Measurements from ENCODE around the gene ZFAND5. TPM values are rescaled to one million over a fixed set of nuclear protein-coding genes. Genes with fewer than 3 reads are reported as not detected.

ZFAND5 gene
- polyA plus RNA-seq, 2 of the 4 experiments (the other 2 are of a cell fraction) = 135 to 234 TPM

- no peaks in the 10 kb centered on the region for H3K9me3 ChIP-seq
- POLR2A ChIA-PET = no interaction called here
- ATAC-seq (no peak), DNase-seq (ENCODE audit: low read depth in 1 of 2, low spot score in 1 of 2) (no peak), FAIRE-seq (no peak)
- TF ChIP-seq FOSB (CRISPR knock-in tag; IDR thresholded peaks at IDR 0.05) = no peak
- no peak for TF ChIP-seq MYC (IDR thresholded peaks at IDR 0.05; ENCODE audit: borderline replicate concordance, low read length)
- H3K4me2 ChIP-seq = no peak overlapping the region
- WGBS (ENCODE audit: missing lambda C conversion rate) = 90% methylated on average over 2 of the region's 2 CpGs
- CTCF ChIA-PET = interaction anchor here (1.1 to 1.4 kb wide), 2 partner anchors 30 to 42 kb away, joined by 3 to 4 read pairs; no protein-coding TSS in a partner anchor
- H3K4me3 ChIP-seq = no peak overlapping the region
- H3K27ac ChIP-seq = no peak overlapping the region
- H3K4me1 ChIP-seq = peaks cover 33% of the 10 kb centered on the region
These were observed 42.7 kb downstream of the ZFAND5 start for GRCh38 chr9:72322259-72322658.

GRCh38 chr9:72315510-72316311 is 49.3 kb downstream of the ZFAND5 start:
- H3K4me2 ChIP-seq = peak overlapping the region; percentile 81
- peaks cover 51% of the 10 kb centered on the region for H3K4me1 ChIP-seq
- TF ChIP-seq RCOR1 (IDR thresholded peaks at IDR 0.05; ENCODE audit: low read depth, low read length) (no peak), MYC (IDR thresholded peaks at IDR 0.05; ENCODE audit: borderline replicate concordance, low read length) (peak; percentile 52; the same call in 1 of the 2 replicates), TFCP2L1 (CRISPR knock-in tag; IDR thresholded peaks at IDR 0.05) (no peak), EP300 (IDR thresholded peaks at IDR 0.05) (peak; percentile 34 to 61; a peak in 3 of 5 replicates), ATOH8 (CRISPR knock-in tag; IDR thresholded peaks at IDR 0.05; ENCODE audit: low read depth) (no peak), GATA3 (IDR thresholded peaks at IDR 0.05; ENCODE audit: borderline replicate concordance) (peak; percentile 62; the same call in 1 of the 2 replicates), MAX (IDR thresholded peaks at IDR 0.05) (0 out of 2 replicates have a peak, but pooled peaks have one; percentile 50), KDM5A (IDR thresholded peaks at IDR 0.05) (no peak), HOXB5 (CRISPR knock-in tag; IDR thresholded peaks at IDR 0.05) (0 out of 2 replicates have a peak, but pooled peaks have one; percentile 4), BCL3 (IDR thresholded peaks at IDR 0.05) (peak; percentile 9; the same call in 1 of the 3 replicates), HOXB13 (CRISPR knock-in tag; IDR thresholded peaks at IDR 0.05; ENCODE audit: low read depth) (no peak), FOSB (CRISPR knock-in tag; IDR thresholded peaks at IDR 0.05) (no peak), ESRRA (IDR thresholded peaks at IDR 0.05; ENCODE audit: borderline replicate concordance, low read length) (no peak), JUN (IDR thresholded peaks at IDR 0.05) (peak in 1 of 2 experiments; percentile 60; a peak in 2 of 5 replicates)
- FAIRE-seq (peak; percentile 99), ATAC-seq (peak; percentile 87 to 91), DNase-seq (ENCODE audit: low read depth in 1 of 2, low spot score in 1 of 2) (peak; percentile 40 to 91)
- POLR2A ChIA-PET = interaction anchor here (0.7 to 3.1 kb wide), 11 partner anchors 9 to 49 kb away, joined by 3 to 48 read pairs (median 5); partner anchors contain the start of gene ZFAND5
- CTCF ChIA-PET = interaction anchor here (0.7 to 3.2 kb wide), 14 partner anchors 10 to 507 kb away, joined by 3 to 17 read pairs (median 4); no protein-coding TSS in a partner anchor
- H3K9me3 ChIP-seq = no peaks in the 10 kb centered on the region
- H3K4me3 ChIP-seq = peak overlapping the region; percentile 22; the same call in 2 of the 3 replicates
- H3K27ac ChIP-seq = peak overlapping the region; percentile 87 to 90
- under 1% methylated on average over 10 of the region's 10 CpGs for WGBS (ENCODE audit: missing lambda C conversion rate)

GRCh38 chr9:72315089-72315509 is 49.9 kb downstream of the ZFAND5 start:
- 0% methylated on average over 4 of the region's 5 CpGs for WGBS (ENCODE audit: missing lambda C conversion rate)
- 0 out of 2 replicates have a peak, but pooled peaks have one; percentile 27 for TF ChIP-seq JUNB (IDR thresholded peaks at IDR 0.05)
- TF ChIP-seq HDAC2 (IDR thresholded peaks at IDR 0.05) = no peak
- TF ChIP-seq MAFK (IDR thresholded peaks at IDR 0.05; ENCODE audit: partially characterized antibody) = no peak
- no peak for TF ChIP-seq BHLHE40 (IDR thresholded peaks at IDR 0.05; ENCODE audit: low read depth, low read length)
- peak; percentile 18 to 25; a peak in 2 of 5 replicates for TF ChIP-seq RAD21 (conservative IDR thresholded peaks at IDR 0.05 in 1 of 2, IDR thresholded peaks at IDR 0.05 in 1 of 2)
- TF ChIP-seq NFE2L2 (conservative IDR thresholded peaks at IDR 0.05; ENCODE audit: low read length) = no peak
- no peak for TF ChIP-seq ZNF302 (CRISPR knock-in tag; IDR thresholded peaks at IDR 0.05)
- no peak for TF ChIP-seq ELK1 (IDR thresholded peaks at IDR 0.05; ENCODE audit: low read depth, low read length)
- peak; percentile 69; the same call in 1 of the 2 replicates for TF ChIP-seq HOXB13 (CRISPR knock-in tag; IDR thresholded peaks at IDR 0.05; ENCODE audit: low read depth)
- TF ChIP-seq HOXB5 (CRISPR knock-in tag; IDR thresholded peaks at IDR 0.05) = 0 out of 2 replicates have a peak, but pooled peaks have one; percentile 39
- TF ChIP-seq JUN (IDR thresholded peaks at IDR 0.05) = peak in 1 of 2 experiments; percentile 14; a peak in 1 of 5 replicates
- peak; percentile 12; the same call in 1 of the 2 replicates for TF ChIP-seq FOSL2 (IDR thresholded peaks at IDR 0.05)
- peak; percentile 71 for TF ChIP-seq FOSL2 (CRISPR knock-in tag; IDR thresholded peaks at IDR 0.05)
- TF ChIP-seq HMGXB4 (CRISPR knock-in tag; IDR thresholded peaks at IDR 0.05; ENCODE audit: borderline replicate concordance) = no peak
- peak; percentile 24; the same call in 1 of the 3 replicates for TF ChIP-seq SMC3 (IDR thresholded peaks at IDR 0.05)

More at GRCh38 chr9:72315089-72315509, 49.9 kb downstream of the ZFAND5 start:
- POLR2A ChIA-PET = interaction anchor here (0.7 to 3.1 kb wide), 8 partner anchors 10 to 50 kb away, joined by 3 to 48 read pairs (median 6); partner anchors contain the start of gene ZFAND5
- FAIRE-seq (no peak), ATAC-seq (peak; percentile 70 to 75), DNase-seq (ENCODE audit: low read depth in 1 of 2, low spot score in 1 of 2) (peak; percentile 24 to 78)
- Histone ChIP-seq H3K9me3 (no peaks in the 10 kb centered on the region), H3K4me2 (peak overlapping the region; percentile 81), H3K27ac (peak overlapping the region; percentile 87 to 90), H3K4me3 (peak overlapping the region; percentile 22; the same call in 2 of the 3 replicates), H3K4me1 (peaks cover 51% of the 10 kb centered on the region)
- CTCF ChIA-PET = interaction anchor here (0.7 to 3.2 kb wide), 10 partner anchors 20 to 507 kb away, joined by 3 to 17 read pairs (median 4); no protein-coding TSS in a partner anchor
